ENCODE data around the gene CTU2. TPM values are rescaled to one million over a fixed set of nuclear protein-coding genes. Genes with fewer than 3 reads are reported as not detected.

CTU2 gene
- total RNA-seq, 4 donors from 2014 or later: 7.7 to 21.2 (median 13.6) TPM

GRCh38 chr16:88736496-88736895 lies 30.2 kb downstream of the CTU2 start:
- intact Hi-C loops (cut with DNase I): loop anchor here (5.0 kb wide), 1 partner anchor 431 kb away; no protein-coding TSS in a partner anchor
- H3K27ac ChIP-seq: no peak overlapping the region
- H3K27me3 ChIP-seq: no peaks in the 10 kb centered on the region
- H3K36me3 ChIP-seq: peaks cover 21 to 22% of the 10 kb centered on the region in 2 donors
- TF ChIP-seq CTCF (IDR thresholded peaks at IDR 0.05) (no peak), POLR2A (IDR thresholded peaks at IDR 0.05) (no peak)
- no peak overlapping the region for H3K4me3 ChIP-seq (replicated peaks in 1 of 3)
- no peaks in the 10 kb centered on the region for H3K9me3 ChIP-seq
- DNase-seq: no peak
- WGBS, 2 donors: 93 to 98% methylated on average over 7 to 9 of the region's 21 CpGs
- peaks cover 7 to 12% of the 10 kb centered on the region in 2 donors for H3K4me1 ChIP-seq

GRCh38 chr16:88737298-88738150 lies 31.2 kb downstream of the CTU2 start:
- Histone ChIP-seq H3K4me3 (replicated peaks in 1 of 3) (no peak overlapping the region), H3K4me1 (peaks cover 7 to 12% of the 10 kb centered on the region in 2 donors), H3K27me3 (no peaks in the 10 kb centered on the region), H3K36me3 (peaks cover 21 to 22% of the 10 kb centered on the region in 2 donors), H3K9me3 (no peaks in the 10 kb centered on the region), H3K27ac (no peak overlapping the region)
- peak; percentile 84 to 85 for DNase-seq
- 49 to 61% methylated on average over 13 to 24 of the region's 54 CpGs for WGBS, 2 donors
- intact Hi-C loops (cut with DNase I): loop anchor here (5.0 kb wide), 1 partner anchor 430 kb away; no protein-coding TSS in a partner anchor
- no peak for TF ChIP-seq POLR2A (IDR thresholded peaks at IDR 0.05)
- TF ChIP-seq CTCF (IDR thresholded peaks at IDR 0.05): peak; percentile 85 to 100 (median 97)

DNA sequence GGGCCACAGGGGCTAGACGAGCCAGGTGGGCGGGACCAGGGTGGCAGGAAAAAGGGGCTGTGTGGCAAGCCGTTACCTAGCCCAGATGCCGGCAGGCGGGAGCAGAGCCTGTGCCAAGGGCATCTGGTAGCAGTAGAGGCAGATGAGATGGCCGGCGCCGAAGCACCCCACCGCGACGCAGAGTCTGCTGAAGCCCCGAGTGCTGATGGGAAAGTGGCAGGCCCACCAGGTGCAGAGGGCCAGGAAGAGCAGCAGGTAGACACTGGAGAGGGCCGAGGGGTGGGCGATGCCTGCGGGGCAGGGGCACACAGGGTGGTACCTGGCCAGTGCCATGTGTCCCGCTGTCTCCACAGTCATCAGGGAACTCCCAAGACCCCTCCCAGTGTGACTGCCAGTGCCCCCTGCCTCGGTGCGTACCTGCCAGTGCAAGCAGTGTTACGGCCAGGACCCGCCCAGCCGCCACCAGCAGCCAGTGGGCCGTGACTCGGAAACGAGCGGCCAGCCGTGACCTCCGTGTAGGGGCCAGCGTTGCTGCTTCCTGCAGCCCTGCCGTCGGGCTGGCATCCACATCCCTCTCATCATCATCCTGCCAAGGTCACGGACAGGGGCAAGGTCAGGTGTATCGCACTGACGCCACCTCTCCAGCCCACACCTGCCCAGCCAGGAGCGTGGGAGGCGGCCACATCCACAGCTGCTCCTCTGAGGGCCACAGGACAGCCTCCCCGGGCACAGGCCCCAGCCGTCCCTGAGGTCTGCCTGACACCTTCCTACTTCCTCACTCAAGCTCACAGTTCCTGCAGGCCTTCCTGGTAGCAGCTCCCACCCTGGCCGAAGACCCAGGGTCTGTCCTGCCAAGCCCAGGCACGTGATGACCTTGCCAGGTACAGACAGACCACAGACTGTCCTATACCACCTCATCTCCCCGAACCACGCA lies 32.1 kb downstream of the CTU2 start:
- DNase-seq: peak; percentile 65 to 76
- Histone ChIP-seq H3K27me3 (no peaks in the 10 kb centered on the region), H3K9me3 (no peaks in the 10 kb centered on the region), H3K36me3 (peaks cover 13 to 15% of the 10 kb centered on the region in 2 donors), H3K27ac (no peak overlapping the region), H3K4me3 (replicated peaks in 1 of 3) (no peak overlapping the region), H3K4me1 (peaks cover 7 to 12% of the 10 kb centered on the region in 2 donors)
- no peak for TF ChIP-seq POLR2A (IDR thresholded peaks at IDR 0.05)
- no peak for TF ChIP-seq CTCF (IDR thresholded peaks at IDR 0.05)
- WGBS, 2 donors: 68 to 90% methylated on average over 20 to 30 of the region's 41 CpGs
- intact Hi-C loops (cut with DNase I): loop anchor here (5.0 kb wide), 1 partner anchor 429 kb away; no protein-coding TSS in a partner anchor

DNA sequence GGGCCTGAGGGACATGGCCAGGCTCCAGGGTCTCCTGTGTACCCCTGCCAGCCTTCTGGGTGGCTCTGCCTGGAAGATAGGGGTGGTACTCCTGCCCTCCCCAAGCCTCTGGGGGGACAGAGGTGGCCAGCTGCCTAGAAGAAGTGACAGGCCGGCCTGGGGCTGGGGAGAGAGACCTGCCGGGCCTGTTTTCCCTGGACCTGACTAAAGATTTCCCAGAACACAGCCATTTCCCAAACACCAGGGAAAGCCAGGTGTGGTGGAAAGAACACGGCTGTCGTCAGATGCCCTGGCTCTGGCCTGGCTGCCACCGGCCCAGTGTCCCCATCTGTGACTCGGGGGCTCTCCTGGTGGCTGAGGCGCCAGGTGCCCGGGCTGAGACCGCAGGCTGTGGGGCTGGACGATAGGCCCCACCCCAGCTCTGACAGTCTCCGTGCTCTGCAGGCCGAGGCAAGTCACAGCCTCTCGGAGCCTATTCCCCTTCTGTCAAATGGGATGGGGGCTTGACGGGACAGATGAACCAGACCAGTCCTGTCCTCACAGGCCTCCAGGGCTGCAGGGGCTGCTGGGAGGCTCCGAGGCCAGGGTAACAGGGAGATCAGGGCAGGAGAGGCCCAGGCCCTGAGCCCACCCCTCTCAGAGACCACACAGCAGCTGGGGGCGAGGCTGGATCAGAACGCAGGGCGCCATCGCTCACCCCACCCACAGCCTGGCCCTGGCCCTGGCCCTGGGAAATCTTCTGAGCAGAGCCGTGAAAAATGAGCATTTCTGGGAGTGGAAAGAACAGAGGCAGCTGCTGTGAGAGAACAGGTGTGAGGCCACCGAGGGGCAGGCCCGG lies 33.1 kb downstream of the CTU2 start:
- Histone ChIP-seq H3K9me3 (no peaks in the 10 kb centered on the region), H3K36me3 (peaks cover 4 to 7% of the 10 kb centered on the region in 2 donors), H3K27ac (no peak overlapping the region), H3K4me3 (replicated peaks in 1 of 3) (no peak overlapping the region), H3K27me3 (no peaks in the 10 kb centered on the region), H3K4me1 (peaks cover 7 to 19% of the 10 kb centered on the region in 2 donors)
- DNase-seq: no peak
- no peak for TF ChIP-seq CTCF (IDR thresholded peaks at IDR 0.05)
- no peak for TF ChIP-seq POLR2A (IDR thresholded peaks at IDR 0.05)
- intact Hi-C loops (cut with DNase I): loop anchor here (5.0 kb wide), 1 partner anchor 428 kb away; no protein-coding TSS in a partner anchor
- 93 to 94% methylated on average over 12 to 20 of the region's 22 CpGs for WGBS, 2 donors

Data from thyroid gland (tissue), 4 donors.